Mucosa of gallbladder (tissue), 1 donor: Measurements from ENCODE around the gene B4GALT7. TPM values are rescaled to one million over a fixed set of nuclear protein-coding genes. Genes with fewer than 3 reads are reported as not detected.
"Not testable (repeated sequence)": the region's sequence is repeated elsewhere in the genome, so short reads cannot be mapped to it uniquely, and the experiment has no call there.

Experiments
- DNase-seq: peaks from one replicate; pipeline ENCODE4 v3.0.0-alpha.2; 2020; ENCODE audit warnings: low spot score
- total RNA-seq: library from RNA; stranded (reverse); gene quantifications from one replicate; pipeline ENCODE4 v1.2.1, GENCODE V29; 2021
- donor health status: DM: no; HTN: no; CAD: no.

B4GALT7 gene
- 36.1 TPM for total RNA-seq

DNA sequence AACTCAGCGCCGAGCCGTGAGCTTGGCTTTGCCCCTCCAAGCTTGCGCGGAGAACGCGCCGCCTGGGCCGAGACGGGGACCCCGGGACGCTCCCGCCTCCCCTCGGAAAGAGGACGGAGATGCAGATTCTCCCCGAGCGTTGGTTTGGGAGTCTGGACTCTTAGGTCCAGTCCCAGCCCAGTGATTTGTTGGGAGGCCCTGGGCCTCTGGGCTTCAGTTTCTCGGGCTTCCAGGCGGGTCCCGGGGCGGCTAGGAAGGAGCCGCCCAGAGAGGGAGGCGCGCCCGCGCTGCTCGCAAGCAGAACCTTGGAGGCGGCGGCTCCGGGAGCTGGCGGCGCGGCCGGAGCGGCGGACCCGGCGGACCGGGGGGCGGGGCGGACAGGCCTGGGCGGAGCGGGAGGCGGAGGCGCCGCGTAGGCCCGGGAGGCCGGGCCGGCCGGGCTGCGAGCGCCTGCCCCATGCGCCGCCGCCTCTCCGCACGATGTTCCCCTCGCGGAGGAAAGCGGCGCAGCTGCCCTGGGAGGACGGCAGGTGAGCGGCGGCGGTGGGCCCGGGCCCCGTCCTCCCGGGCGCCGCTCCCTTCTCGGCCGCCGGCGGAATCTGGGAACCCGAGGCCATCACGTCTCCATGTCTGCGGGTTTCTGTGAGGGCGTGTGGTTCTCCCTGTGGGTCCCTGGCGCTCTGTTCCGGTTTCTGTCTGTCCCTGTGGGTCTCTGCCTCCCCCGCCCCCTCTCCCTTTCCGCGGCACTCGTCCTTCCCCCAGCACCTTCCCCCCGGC lies at the start of gene B4GALT7:
Gene B4GALT7 (plus strand): TSS at position 402 of the 777 bp plus-strand sequence. CDS start 79 bp downstream, at position 481.
- peak; percentile 78 for DNase-seq

- no peak for DNase-seq
Observed at GRCh38 chr5:177552839-177553455, 47.0 kb upstream of the B4GALT7 start.

DNA sequence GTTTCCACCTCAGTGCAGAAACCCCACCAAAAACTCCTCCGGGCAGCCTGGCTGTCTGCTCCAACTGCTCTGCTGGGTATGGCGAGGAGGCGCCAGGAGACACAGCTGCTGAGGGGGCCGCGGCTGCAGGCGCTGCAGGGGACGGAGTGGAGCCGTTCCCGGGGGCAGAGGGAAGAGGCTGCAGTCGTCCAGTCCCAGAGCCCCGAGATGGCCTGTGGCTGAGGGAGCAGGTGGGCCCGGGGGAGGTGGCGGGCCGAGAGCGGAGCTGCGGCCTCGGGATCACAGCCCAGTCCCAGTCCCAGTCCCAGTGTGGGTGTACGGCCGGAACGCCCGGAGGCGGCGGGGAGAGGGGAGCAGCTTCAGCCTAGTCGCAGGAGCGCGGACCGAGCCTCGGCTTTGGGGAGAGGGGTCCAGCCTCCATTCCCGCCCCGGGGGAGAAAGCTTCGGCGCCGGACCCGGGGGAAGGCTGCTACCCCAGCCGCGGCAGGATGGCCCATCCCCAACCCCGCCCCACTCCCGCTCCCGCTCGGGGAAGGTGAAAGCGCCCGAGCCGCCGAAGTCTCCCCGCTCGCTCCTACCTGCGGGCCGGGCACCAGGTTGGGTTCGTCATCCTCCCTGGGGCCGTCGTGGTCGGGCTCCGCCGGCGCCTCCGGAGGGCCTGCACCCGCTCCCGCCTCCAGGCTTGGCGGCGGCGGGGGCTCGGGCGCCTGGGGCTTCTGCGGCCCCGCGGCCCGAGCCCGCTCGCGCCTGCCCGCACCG lies 46.1 kb upstream of the B4GALT7 start:
- peak; percentile 15 for DNase-seq

DNA sequence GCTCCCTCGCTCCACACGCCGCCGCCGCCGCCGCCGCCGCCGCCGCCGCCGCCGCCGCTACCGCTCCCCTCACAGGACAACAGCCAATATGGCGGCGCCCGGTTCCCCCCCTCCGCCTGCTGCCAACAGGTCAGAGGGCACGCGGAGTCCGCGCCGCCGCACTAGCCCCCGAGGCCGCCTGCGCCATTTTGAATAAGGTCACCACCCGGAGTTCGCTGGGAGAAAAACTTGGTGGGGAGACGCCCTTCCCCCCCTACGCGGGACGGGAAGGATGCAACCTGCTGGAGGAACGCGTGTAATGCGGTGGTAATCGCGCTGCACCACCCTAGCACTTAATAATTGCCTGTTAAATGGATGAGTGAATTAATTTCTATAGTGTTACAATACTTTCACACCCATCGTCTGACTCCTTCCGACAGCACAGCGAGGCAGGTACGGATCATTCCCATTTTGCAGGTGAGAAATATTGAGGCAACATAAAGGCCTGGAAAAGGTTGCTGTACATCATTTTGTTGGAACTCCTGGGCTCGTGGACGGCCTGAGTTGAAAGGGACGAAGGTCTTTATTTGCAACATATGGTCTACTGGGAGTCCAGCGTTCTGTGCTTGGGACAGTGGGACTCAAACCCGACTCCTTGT lies 45.3 kb upstream of the B4GALT7 start, which contains the start of gene FAM193B:
Gene FAM193B (minus strand): TSS at position 90 of the 638 bp plus-strand sequence. CDS start 105 bp downstream, outside the sequence.
- peak; percentile 92 for DNase-seq

GRCh38 chr5:177555228-177555627 lies 44.7 kb upstream of the B4GALT7 start:
- DNase-seq, result no peak

GRCh38 chr5:177555665-177556064 lies 44.3 kb upstream of the B4GALT7 start:
- no peak for DNase-seq

GRCh38 chr5:177557041-177557647 lies 42.8 kb upstream of the B4GALT7 start:
- DNase-seq, result no peak

DNA sequence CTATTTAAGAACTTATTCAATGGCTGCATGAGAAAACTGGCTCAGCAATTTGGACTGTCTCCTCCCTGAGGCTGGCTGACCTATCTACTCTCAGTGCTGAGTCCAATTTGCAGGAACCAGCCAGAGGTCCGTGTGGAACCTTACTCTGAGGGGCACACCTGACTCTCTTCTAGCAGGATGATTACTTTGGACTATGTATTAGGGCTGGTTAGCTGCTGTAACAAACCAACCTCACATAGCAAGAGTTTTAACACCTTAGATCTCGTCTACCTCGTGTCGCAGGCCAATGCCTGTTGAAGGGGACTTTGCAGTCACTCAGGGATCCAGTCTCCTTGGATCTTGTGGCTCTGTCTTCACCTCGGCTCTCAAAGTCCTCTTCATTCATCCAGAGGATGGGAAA lies 42.1 kb upstream of the B4GALT7 start:
- no peak for DNase-seq

DNA sequence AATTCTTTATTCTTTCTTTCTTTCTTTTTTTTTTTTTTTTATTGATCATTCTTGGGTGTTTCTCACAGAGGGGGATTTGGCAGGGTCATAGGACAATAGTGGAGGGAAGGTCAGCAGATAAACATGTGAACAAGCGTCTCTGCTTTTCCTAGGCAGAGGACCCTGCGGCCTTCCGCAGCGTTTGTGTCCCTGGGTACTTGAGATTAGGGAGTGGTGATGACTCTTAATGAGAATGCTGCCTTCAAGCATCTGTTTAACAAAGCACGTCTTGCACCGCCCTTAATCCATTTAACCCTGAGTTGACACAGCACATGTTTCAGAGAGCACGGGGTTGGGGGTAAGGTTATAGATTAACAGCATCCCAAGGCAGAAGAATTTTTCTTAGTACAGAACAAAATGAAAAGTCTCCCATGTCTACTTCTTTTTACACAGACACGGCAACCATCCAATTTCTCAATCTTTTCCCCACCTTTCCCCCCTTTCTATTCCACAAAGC lies 40.4 kb upstream of the B4GALT7 start:
- not testable (repeated sequence) for DNase-seq

DNA sequence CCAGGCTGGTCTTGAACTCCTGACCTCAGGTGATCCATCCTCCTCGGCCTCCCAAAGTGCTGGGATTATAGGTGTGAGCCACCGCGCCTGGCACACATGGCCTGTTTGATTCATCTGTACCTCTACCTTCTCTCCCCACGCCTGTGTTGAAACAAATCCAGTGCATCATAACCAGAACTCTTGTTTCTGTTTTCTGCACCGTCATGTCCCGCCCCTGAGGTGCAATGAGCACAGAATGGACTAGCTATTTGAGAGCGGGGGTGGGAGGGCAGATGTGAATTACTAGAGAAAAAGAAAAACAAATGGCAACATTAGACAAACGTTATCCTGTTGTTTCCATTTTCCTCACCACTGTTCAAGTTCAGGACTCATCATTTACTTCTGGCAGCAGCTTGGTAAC lies 34.9 kb upstream of the B4GALT7 start:
- DNase-seq, result no peak

DNA sequence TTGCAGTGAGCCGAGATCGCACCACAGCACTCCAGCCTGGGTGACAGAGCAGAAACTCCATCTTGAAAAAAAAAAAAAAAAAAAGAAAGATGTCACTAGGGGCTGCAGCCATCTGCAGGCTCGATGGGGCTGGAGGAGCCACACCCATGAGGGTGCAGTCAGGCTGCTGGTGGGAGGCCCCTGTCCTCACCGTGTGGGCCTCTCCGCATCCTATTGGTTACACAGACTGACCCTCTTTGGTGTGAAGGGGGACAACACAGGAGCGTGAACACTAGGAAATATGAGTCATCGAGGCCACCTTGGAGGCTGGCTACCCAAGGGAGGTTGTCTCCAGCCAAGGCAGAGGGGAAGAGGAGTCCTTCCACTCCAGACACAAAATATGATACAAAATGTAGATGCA lies 31.6 kb upstream of the B4GALT7 start:
- DNase-seq, result no peak

DNA sequence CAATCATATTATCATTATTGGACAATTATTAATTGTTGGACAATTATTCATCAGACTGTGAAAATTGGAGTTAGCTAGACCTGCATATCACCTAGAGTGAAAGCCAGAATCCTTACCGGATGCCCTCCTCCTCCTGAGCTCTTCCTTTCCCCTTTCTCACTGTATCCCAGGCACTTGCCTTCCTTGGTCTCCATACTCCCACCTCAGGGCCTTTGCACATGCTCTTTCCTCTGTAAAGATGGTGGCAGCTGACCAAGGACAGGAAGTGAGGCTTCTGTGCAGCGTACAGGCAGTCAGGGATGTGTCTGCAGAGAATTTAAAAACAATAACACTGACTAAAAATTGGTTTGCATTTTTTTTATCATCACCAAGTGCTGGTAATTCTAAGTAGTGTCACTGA lies 30.0 kb upstream of the B4GALT7 start:
- no peak for DNase-seq

- DNase-seq, result no peak
Observed at GRCh38 chr5:177575488-177575887, 24.4 kb upstream of the B4GALT7 start.

GRCh38 chr5:177576169-177576568 lies 23.8 kb upstream of the B4GALT7 start:
- DNase-seq, result no peak

- DNase-seq, result no peak
Observed at GRCh38 chr5:177578316-177578715, 21.6 kb upstream of the B4GALT7 start.

DNA sequence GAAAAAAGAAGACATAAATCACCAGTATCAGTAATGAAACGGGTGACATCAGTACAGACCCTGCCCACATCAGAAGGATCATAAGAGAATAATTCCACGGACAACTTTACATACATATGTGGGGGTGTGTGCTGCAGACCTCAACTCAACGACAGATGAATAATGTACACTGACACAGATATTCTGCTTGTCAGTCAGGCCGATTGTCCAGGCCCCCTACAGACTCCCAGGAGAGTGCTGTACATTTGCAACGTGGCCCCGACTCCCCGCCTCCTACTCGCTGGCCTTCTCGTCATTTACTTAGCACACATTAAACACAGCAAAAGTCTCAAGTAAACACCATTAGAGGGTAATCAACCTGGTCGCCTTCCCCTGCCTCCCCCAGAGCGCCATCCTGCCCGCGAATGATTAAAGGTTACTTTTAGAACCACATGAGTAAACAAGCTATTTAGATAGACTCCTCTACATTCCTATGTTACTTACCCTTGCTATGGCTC lies 11.5 kb upstream of the B4GALT7 start:
- DNase-seq, result no peak

DNA sequence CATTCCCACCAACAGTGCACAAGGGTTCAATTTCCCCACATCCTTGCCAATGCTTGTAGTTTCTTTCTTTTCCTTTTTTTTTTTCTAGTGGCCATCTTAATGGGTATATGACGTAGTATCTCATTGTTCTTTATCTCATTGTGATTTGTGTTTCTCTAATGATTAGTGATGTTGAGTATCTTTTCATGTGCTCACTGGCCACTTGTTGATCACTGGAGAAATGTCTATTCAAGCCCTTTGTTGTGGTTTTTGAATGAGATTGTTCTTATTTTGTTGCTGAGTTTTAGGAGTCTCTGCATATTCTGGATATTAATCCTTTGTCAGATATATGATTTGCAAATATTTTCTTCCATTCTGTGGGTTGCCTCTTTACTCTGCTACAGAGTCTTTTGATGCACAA lies 9.5 kb upstream of the B4GALT7 start:
- no peak for DNase-seq

- DNase-seq, result no peak
Observed at GRCh38 chr5:177591690-177592009, 8.3 kb upstream of the B4GALT7 start.

- DNase-seq, result peak; percentile 88
Observed at GRCh38 chr5:177592010-177592834, 7.7 kb upstream of the B4GALT7 start, which contains the start of gene TMED9. Gene TMED9 (plus strand): TSS chr5:177592203. CDS start chr5:177592215, 12 bp downstream.

GRCh38 chr5:177592905-177593304 lies 7.0 kb upstream of the B4GALT7 start:
- DNase-seq, result no peak
